ENCODE results near the gene ST7L. TPM values are rescaled to one million over a fixed set of nuclear protein-coding genes. Genes with fewer than 3 reads are reported as not detected.

Gene ST7L
- total RNA-seq, 1 experiment from 2014 or later = 13.6 TPM

GRCh38 chr1:112638110-112638428 is 19.1 kb upstream of the ST7L start:
- Histone ChIP-seq H3K36me3 (ENCODE audit: control insufficient read depth, insufficient read depth, low read length) (no peaks in the 10 kb centered on the region), H3K9me3 (no peaks in the 10 kb centered on the region), H3K27me3 (replicated peaks; ENCODE audit: control insufficient read depth, insufficient read depth, low read length) (no peaks in the 10 kb centered on the region), H3K4me1 (peaks cover 32% of the 10 kb centered on the region), H3K4me3 (ENCODE audit: low read depth, low read length) (no peak overlapping the region)
- Mint-ChIP-seq H3K4me1 (ENCODE audit: low read depth, unreplicated experiment) (peaks cover 29% of the 10 kb centered on the region), H3K9me3 (ENCODE audit: unreplicated experiment) (no peaks in the 10 kb centered on the region), H3K4me3 (ENCODE audit: unreplicated experiment) (no peak overlapping the region), H3K27me3 (ENCODE audit: insufficient read depth, unreplicated experiment) (no peaks in the 10 kb centered on the region), H3K36me3 (ENCODE audit: insufficient read depth, unreplicated experiment) (peaks cover 10% of the 10 kb centered on the region), H3K27ac (ENCODE audit: unreplicated experiment) (no peak overlapping the region)
- CTCF ChIA-PET = no interaction called here
- no TSS peak for BruUV-seq (replicated peaks)
- POLR2A ChIA-PET = no interaction called here
- DNase-seq = no peak
- no peak for TF ChIP-seq CTCF (IDR thresholded peaks at IDR 0.05; ENCODE audit: insufficient read depth in 1 of 2, low read depth in 1 of 2, low read length in 1 of 2, severe bottlenecking in 1 of 2, unreplicated experiment in 1 of 2)
- intact Hi-C loops (cut with micrococcal nuclease; ENCODE audit: unreplicated experiment) = no loop called here

GRCh38 chr1:112637254-112638109 is 18.5 kb upstream of the ST7L start:
- no peak overlapping the region for H3K4me3 Mint-ChIP-seq (ENCODE audit: unreplicated experiment)
- Histone ChIP-seq H3K9me3 (no peaks in the 10 kb centered on the region), H3K4me1 (peaks cover 34% of the 10 kb centered on the region), H3K4me3 (ENCODE audit: low read depth, low read length) (no peak overlapping the region), H3K36me3 (ENCODE audit: control insufficient read depth, insufficient read depth, low read length) (no peaks in the 10 kb centered on the region), H3K27me3 (replicated peaks; ENCODE audit: control insufficient read depth, insufficient read depth, low read length) (no peaks in the 10 kb centered on the region)
- peaks cover 30% of the 10 kb centered on the region for H3K4me1 Mint-ChIP-seq (ENCODE audit: low read depth, unreplicated experiment)
- no peak for TF ChIP-seq CTCF (IDR thresholded peaks at IDR 0.05; ENCODE audit: insufficient read depth in 1 of 2, low read depth in 1 of 2, low read length in 1 of 2, severe bottlenecking in 1 of 2, unreplicated experiment in 1 of 2)
- intact Hi-C loops (cut with micrococcal nuclease; ENCODE audit: unreplicated experiment) = no loop called here
- no peak for DNase-seq
- H3K27ac Mint-ChIP-seq (ENCODE audit: unreplicated experiment) = no peak overlapping the region
- POLR2A ChIA-PET = no interaction called here
- peaks cover 10% of the 10 kb centered on the region for H3K36me3 Mint-ChIP-seq (ENCODE audit: insufficient read depth, unreplicated experiment)
- CTCF ChIA-PET = no interaction called here
- BruUV-seq (replicated peaks) = no TSS peak
- no peaks in the 10 kb centered on the region for H3K27me3 Mint-ChIP-seq (ENCODE audit: insufficient read depth, unreplicated experiment)
- no peaks in the 10 kb centered on the region for H3K9me3 Mint-ChIP-seq (ENCODE audit: unreplicated experiment)

GRCh38 chr1:112636597-112637253 is 17.8 kb upstream of the ST7L start:
- no peak overlapping the region for H3K4me3 Mint-ChIP-seq (ENCODE audit: unreplicated experiment)
- no TSS peak for BruUV-seq (replicated peaks)
- TF ChIP-seq CTCF (IDR thresholded peaks at IDR 0.05; ENCODE audit: insufficient read depth in 1 of 2, low read depth in 1 of 2, low read length in 1 of 2, severe bottlenecking in 1 of 2, unreplicated experiment in 1 of 2) = no peak
- H3K4me1 Mint-ChIP-seq (ENCODE audit: low read depth, unreplicated experiment) = peaks cover 36% of the 10 kb centered on the region
- Histone ChIP-seq H3K36me3 (ENCODE audit: control insufficient read depth, insufficient read depth, low read length) (no peaks in the 10 kb centered on the region), H3K4me3 (ENCODE audit: low read depth, low read length) (no peak overlapping the region), H3K9me3 (no peaks in the 10 kb centered on the region), H3K27me3 (replicated peaks; ENCODE audit: control insufficient read depth, insufficient read depth, low read length) (no peaks in the 10 kb centered on the region), H3K4me1 (peaks cover 34% of the 10 kb centered on the region)
- DNase-seq = no peak
- H3K36me3 Mint-ChIP-seq (ENCODE audit: insufficient read depth, unreplicated experiment) = peaks cover 10% of the 10 kb centered on the region
- POLR2A ChIA-PET = no interaction called here
- CTCF ChIA-PET = no interaction called here
- no peaks in the 10 kb centered on the region for H3K27me3 Mint-ChIP-seq (ENCODE audit: insufficient read depth, unreplicated experiment)
- H3K9me3 Mint-ChIP-seq (ENCODE audit: unreplicated experiment) = no peaks in the 10 kb centered on the region
- no peak overlapping the region for H3K27ac Mint-ChIP-seq (ENCODE audit: unreplicated experiment)
- intact Hi-C loops (cut with micrococcal nuclease; ENCODE audit: unreplicated experiment) = no loop called here

Measured in Caco-2 (cell line).